ENCODE measurements around the gene FAM76B. TPM values are rescaled to one million over a fixed set of nuclear protein-coding genes. Genes with fewer than 3 reads are reported as not detected.

Gene FAM76B
- total and polyA plus RNA-seq, 2 of the 13 experiments (the other 11 are each of a cell fraction or from before 2014, with no cell fraction given): 20.2 to 24.2 TPM

- Histone ChIP-seq H3K4me2 (ENCODE audit: low read depth, low read length) (no peak overlapping the region), H3K27me3 (ENCODE audit: control insufficient read depth in 1 of 2, insufficient read depth in 2 of 2, low read length in 2 of 2) (peaks cover 0 to 9% of the 10 kb centered on the region in 2 experiments; a peak in 2 of 5 replicates), H4K20me1 (ENCODE audit: insufficient read depth, low read length) (no peaks in the 10 kb centered on the region), H3K79me2 (ENCODE audit: insufficient read depth, low read length) (no peaks in the 10 kb centered on the region), H3K4me1 (ENCODE audit: insufficient read depth, low read length) (no peaks in the 10 kb centered on the region), H3K9ac (ENCODE audit: insufficient read depth, low read depth, low read length) (no peak overlapping the region), H3K4me3 (replicated peaks in 1 of 3; ENCODE audit: insufficient read depth in 1 of 3, low read depth in 2 of 3, low read length in 3 of 3) (no peak overlapping the region), H3K27ac (ENCODE audit: extremely low read length, insufficient read depth, low read length) (no peak overlapping the region), H3K9me3 (ENCODE audit: low read length) (no peaks in the 10 kb centered on the region), H3K36me3 (replicated peaks in 1 of 2; ENCODE audit: control insufficient read depth in 1 of 2, insufficient read depth in 2 of 2, low read length in 2 of 2) (no peaks in the 10 kb centered on the region), H2AFZ (ENCODE audit: low read length) (no peak overlapping the region)
- FAIRE-seq (no peak), ATAC-seq (no peak), DNase-seq (ENCODE audit: low spot score) (no peak)
- TF ChIP-seq ATF4 (CRISPR knock-in tag; IDR thresholded peaks at IDR 0.05) (0 out of 4 replicates have a peak, but pooled peaks of 1 of the 2 experiments have one; percentile 30), ZNF143 (CRISPR knock-in tag; IDR thresholded peaks at IDR 0.05) (no peak)
- ChIA-PET POLR2A (no interaction called here), CTCF (ENCODE audit: low intra/inter-chr PET ratio, low total read pairs) (interaction anchor here (1.7 kb wide), 1 partner anchor 611 kb away, joined by 4 read pairs; no protein-coding TSS in a partner anchor)
- BruUV-seq (replicated peaks): no TSS peak
- WGBS (ENCODE audit: low lambda C conversion rate): 3% methylated on average over 3 of the region's 3 CpGs
- intact Hi-C loops (cut with micrococcal nuclease; ENCODE audit: unreplicated experiment): loop anchor here (10.0 kb wide), 1 partner anchor 1138 kb away; no protein-coding TSS in a partner anchor
- in situ Hi-C loops (cut with HindIII; ENCODE audit: extremely low pct_ligation_motif_present, low pct_unique_long_range_greater_than_20kb): loop anchor here (25.0 kb wide), 1 partner anchor 1125 kb away; no protein-coding TSS in a partner anchor
Measured at GRCh38 chr11:95762534-95762933, 27.0 kb downstream of the FAM76B start.

DNA sequence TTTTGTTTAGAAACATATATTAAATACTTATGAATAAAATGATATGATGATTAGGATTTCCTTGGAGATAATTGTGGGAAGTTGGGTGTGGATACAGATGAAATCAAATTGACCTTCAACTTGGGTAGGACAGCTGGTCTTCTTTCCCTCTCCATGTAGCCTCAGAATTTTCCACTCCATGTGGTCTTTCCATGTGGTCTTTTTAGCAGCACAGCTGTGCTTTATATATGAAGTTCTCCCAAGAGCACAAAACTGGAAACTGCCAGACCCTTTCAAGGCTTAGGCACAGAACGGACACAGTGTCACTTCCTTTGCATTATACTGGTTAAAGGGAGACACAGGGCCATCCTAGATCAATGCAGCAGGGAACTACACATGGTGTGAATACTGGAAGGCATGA, 28.6 kb downstream of the FAM76B start:
- Histone ChIP-seq H2AFZ (ENCODE audit: low read length) (no peak overlapping the region), H4K20me1 (ENCODE audit: insufficient read depth, low read length) (no peaks in the 10 kb centered on the region), H3K27me3 (ENCODE audit: control insufficient read depth in 1 of 2, insufficient read depth in 2 of 2, low read length in 2 of 2) (peaks cover 0 to 9% of the 10 kb centered on the region in 2 experiments; a peak in 2 of 5 replicates), H3K4me3 (replicated peaks in 1 of 3; ENCODE audit: insufficient read depth in 1 of 3, low read depth in 2 of 3, low read length in 3 of 3) (no peak overlapping the region), H3K9me3 (ENCODE audit: low read length) (no peaks in the 10 kb centered on the region), H3K36me3 (replicated peaks in 1 of 2; ENCODE audit: control insufficient read depth in 1 of 2, insufficient read depth in 2 of 2, low read length in 2 of 2) (no peaks in the 10 kb centered on the region), H3K4me2 (ENCODE audit: low read depth, low read length) (no peak overlapping the region), H3K27ac (ENCODE audit: extremely low read length, insufficient read depth, low read length) (no peak overlapping the region), H3K4me1 (ENCODE audit: insufficient read depth, low read length) (no peaks in the 10 kb centered on the region), H3K79me2 (ENCODE audit: insufficient read depth, low read length) (no peaks in the 10 kb centered on the region), H3K9ac (ENCODE audit: insufficient read depth, low read depth, low read length) (no peak overlapping the region)
- intact Hi-C loops (cut with micrococcal nuclease; ENCODE audit: unreplicated experiment) (loop anchor here (10.0 kb wide), 1 partner anchor 1136 kb away; no protein-coding TSS in a partner anchor), in situ Hi-C loops (cut with HindIII; ENCODE audit: extremely low pct_ligation_motif_present, low pct_unique_long_range_greater_than_20kb) (loop anchor here (25.0 kb wide), 1 partner anchor 1124 kb away; no protein-coding TSS in a partner anchor)
- DNase-seq (ENCODE audit: low spot score) (no peak), FAIRE-seq (no peak), ATAC-seq (no peak)
- POLR2A ChIA-PET: no interaction called here
- WGBS (ENCODE audit: low lambda C conversion rate): 0% methylated on average over 1 of the region's 1 CpG
- BruUV-seq (replicated peaks): no TSS peak
- CTCF ChIA-PET (ENCODE audit: low intra/inter-chr PET ratio, low total read pairs): no interaction called here
- TF ChIP-seq MXD3 (CRISPR knock-in tag; IDR thresholded peaks at IDR 0.05): no peak
- TF ChIP-seq BATF2 (CRISPR knock-in tag; IDR thresholded peaks at IDR 0.05): no peak
- no peak for TF ChIP-seq SMC3 (IDR thresholded peaks at IDR 0.05; ENCODE audit: low read length)
- TF ChIP-seq RAD21 (CRISPR knock-in tag; IDR thresholded peaks at IDR 0.05): no peak
- TF ChIP-seq XRCC5 (optimal IDR thresholded peaks at IDR 0.05; ENCODE audit: low read length): no peak
- no peak for TF ChIP-seq SIN3B (IDR thresholded peaks at IDR 0.05; ENCODE audit: low read length)
- no peak for TF ChIP-seq POLR2A (IDR thresholded peaks at IDR 0.05; ENCODE audit: insufficient read depth in 1 of 2, low read depth in 2 of 2, low read length in 2 of 2)
- no peak for TF ChIP-seq ZNF674 (CRISPR knock-in tag; IDR thresholded peaks at IDR 0.05; ENCODE audit: low read depth)
- no peak for TF ChIP-seq TGIF2 (CRISPR knock-in tag; IDR thresholded peaks at IDR 0.05)
- no peak for TF ChIP-seq YEATS4 (CRISPR knock-in tag; IDR thresholded peaks at IDR 0.05; ENCODE audit: borderline replicate concordance)
- TF ChIP-seq SRSF9 (IDR thresholded peaks at IDR 0.05; ENCODE audit: borderline replicate concordance, insufficient read depth, low read depth, low read length, poor library complexity, severe bottlenecking): no peak
- no peak for TF ChIP-seq ATF3 (CRISPR knock-in tag; IDR thresholded peaks at IDR 0.05)
- no peak for TF ChIP-seq ISL2 (CRISPR knock-in tag; IDR thresholded peaks at IDR 0.05)
- TF ChIP-seq ZNF839 (CRISPR knock-in tag; IDR thresholded peaks at IDR 0.05; ENCODE audit: borderline replicate concordance): no peak
- no peak for TF ChIP-seq SNAI1 (CRISPR knock-in tag; IDR thresholded peaks at IDR 0.05; ENCODE audit: borderline replicate concordance)
- TF ChIP-seq ZFP36L2 (CRISPR knock-in tag; IDR thresholded peaks at IDR 0.05): no peak
- TF ChIP-seq ZNF841 (CRISPR knock-in tag; IDR thresholded peaks at IDR 0.05; ENCODE audit: borderline replicate concordance): no peak
